NB4 (cell line): ENCODE measurements around the gene PDGFC.

ENCODE experiments used
- DNase-seq: peaks from one replicate; pipeline ENCODE4 v3.0.0; 2010; ENCODE audit warnings: low read depth
- H3K4me3 ChIP-seq: one replicate; pipeline ENCODE4 v1.5.1; 2011; ENCODE audit warnings: mild to moderate bottlenecking, low read depth, low read length, moderate library complexity
- CTCF ChIP-seq: IDR thresholded peaks from one replicate; pipeline ENCODE4 v1.5.1; 2012; ENCODE audit warnings: low read depth, low read length
- MAX ChIP-seq: IDR thresholded peaks from 2 replicates; pipeline ENCODE4 v1.6.1; 2011; ENCODE audit warnings: low read depth, low read length
- MYC ChIP-seq: IDR thresholded peaks from 2 replicates; pipeline ENCODE4 v1.6.1; 2011; ENCODE audit warnings: low read depth, low read length
- POLR2A ChIP-seq: IDR thresholded peaks from 2 replicates; pipeline ENCODE4 v1.6.1; 2011; ENCODE audit warnings: mild to moderate bottlenecking; ENCODE audit not compliant: insufficient read length; ENCODE audit errors: extremely low read depth

The PDGFC gene

GRCh38 chr4:156948738-156949137, 22.9 kb downstream of the PDGFC start:
- H3K4me3 ChIP-seq, result no peak overlapping the region
- TF ChIP-seq CTCF, result no peak
- TF ChIP-seq POLR2A, result no peak
- no peak for TF ChIP-seq MAX
- TF ChIP-seq MYC, result no peak
- no peak for DNase-seq

GRCh38 chr4:156948133-156948532, 23.5 kb downstream of the PDGFC start:
- TF ChIP-seq CTCF (no peak), MAX (no peak), MYC (no peak), POLR2A (no peak)
- no peak overlapping the region for H3K4me3 ChIP-seq
- no peak for DNase-seq

- no peak for DNase-seq
- no peak for TF ChIP-seq CTCF
- TF ChIP-seq POLR2A, result no peak
- no peak for TF ChIP-seq MAX
- no peak for TF ChIP-seq MYC
- no peak overlapping the region for H3K4me3 ChIP-seq
Measured at GRCh38 chr4:156946516-156947424, 24.8 kb downstream of the PDGFC start.

GRCh38 chr4:156945532-156945931, 26.1 kb downstream of the PDGFC start:
- DNase-seq, result no peak
- TF ChIP-seq MAX (no peak), POLR2A (no peak), CTCF (no peak), MYC (no peak)
- no peak overlapping the region for H3K4me3 ChIP-seq

GRCh38 chr4:156942991-156943390, 28.6 kb downstream of the PDGFC start:
- no peak for DNase-seq
- no peak for TF ChIP-seq CTCF
- no peak for TF ChIP-seq POLR2A
- TF ChIP-seq MAX, result no peak
- no peak for TF ChIP-seq MYC
- H3K4me3 ChIP-seq, result no peak overlapping the region
